Measurements from ENCODE around the gene NFIC.
"Not testable (repeated sequence)": the region's sequence is repeated elsewhere in the genome, so short reads cannot be mapped to it uniquely, and the experiment has no call there.

Gene NFIC

GRCh38 chr19:3346677-3347353, 19.6 kb upstream of the NFIC start:
- no peaks in the 10 kb centered on the region for H3K9me3 ChIP-seq (replicated peaks; ENCODE audit: insufficient read depth, low read length)
- no peaks in the 10 kb centered on the region for H3K4me1 ChIP-seq (ENCODE audit: low read length)
- no peaks in the 10 kb centered on the region for H3K36me3 ChIP-seq (replicated peaks; ENCODE audit: insufficient read depth, low read length)
- no peaks in the 10 kb centered on the region for H3K9me2 ChIP-seq (replicated peaks; ENCODE audit: insufficient read depth, low read length)
- TF ChIP-seq EZH2 (optimal IDR thresholded peaks at IDR 0.05; ENCODE audit: low read depth, low read length): no peak
- no peak for TF ChIP-seq CTCF (IDR thresholded peaks at IDR 0.05; ENCODE audit: low read length)
- TF ChIP-seq EZH2phosphoT487 (IDR thresholded peaks at IDR 0.05; ENCODE audit: low read length): no peak
- H3K4me2 ChIP-seq (ENCODE audit: low read depth, low read length): no peak overlapping the region
- H3K79me2 ChIP-seq (ENCODE audit: low read length): no peaks in the 10 kb centered on the region
- no peaks in the 10 kb centered on the region for H4K20me1 ChIP-seq (ENCODE audit: insufficient read depth, low read length)
- H3K9ac ChIP-seq (ENCODE audit: low read length): no peak overlapping the region
- no peak overlapping the region for H3K27ac ChIP-seq (ENCODE audit: low read length)
- no peak overlapping the region for H2AFZ ChIP-seq (ENCODE audit: low read length)
- DNase-seq: no peak
- no peaks in the 10 kb centered on the region for H3F3A ChIP-seq (ENCODE audit: insufficient read depth, low read length)
- H3K27me3 ChIP-seq (replicated peaks; ENCODE audit: insufficient read depth, low read length): peaks cover 90% of the 10 kb centered on the region
- H3K4me3 ChIP-seq (ENCODE audit: low read length): no peak overlapping the region

DNA sequence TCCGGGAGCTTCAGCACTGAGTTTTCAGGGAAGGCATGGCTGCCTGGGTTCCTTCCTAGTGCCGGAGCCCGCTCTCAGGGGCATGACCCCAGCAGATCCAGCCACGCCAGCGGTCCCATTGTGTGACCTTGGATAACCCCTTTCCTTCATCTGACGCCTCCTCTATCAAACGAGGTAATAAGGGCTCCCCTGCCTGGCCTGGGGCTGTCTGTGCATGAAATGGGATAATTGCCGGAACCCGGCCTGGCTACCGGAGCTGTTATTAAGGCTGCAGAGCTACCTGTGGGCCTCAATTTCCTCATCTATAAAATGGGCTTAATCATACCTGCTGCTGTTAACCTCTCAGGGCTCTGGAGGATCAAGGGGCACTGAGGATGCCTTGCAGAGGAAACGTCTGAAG, 18.3 kb upstream of the NFIC start:
- Histone ChIP-seq H3K27me3 (replicated peaks; ENCODE audit: insufficient read depth, low read length) (peaks cover 92% of the 10 kb centered on the region), H4K20me1 (ENCODE audit: insufficient read depth, low read length) (no peaks in the 10 kb centered on the region)

DNA sequence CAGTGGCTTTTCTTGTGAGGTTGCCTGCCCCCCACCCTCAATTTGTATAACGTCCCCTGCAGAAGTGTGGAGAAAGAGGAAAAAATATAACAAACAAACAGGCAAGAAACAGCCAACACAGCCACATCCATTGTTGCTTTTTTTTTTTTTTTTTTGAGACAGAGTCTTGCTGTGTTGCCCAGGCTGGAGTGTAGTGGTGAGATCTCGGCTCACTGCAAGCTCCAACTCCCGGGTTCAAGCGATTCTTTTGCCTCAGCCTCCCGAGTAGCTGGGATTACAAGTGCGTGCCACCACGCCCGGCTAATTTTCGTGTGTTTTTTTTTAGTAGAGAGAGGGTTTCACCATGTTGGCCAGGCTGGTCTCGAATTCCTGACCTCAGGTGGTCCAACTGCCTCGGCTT, 17.9 kb upstream of the NFIC start:
- not testable (repeated sequence) for H3K4me1 ChIP-seq (ENCODE audit: low read length); H3K4me2 ChIP-seq (ENCODE audit: low read depth, low read length); H3K9me3 ChIP-seq (replicated peaks; ENCODE audit: insufficient read depth, low read length); H3K27ac ChIP-seq (ENCODE audit: low read length); H2AFZ ChIP-seq (ENCODE audit: low read length); DNase-seq; H3K36me3 ChIP-seq (replicated peaks; ENCODE audit: insufficient read depth, low read length); H3K9me2 ChIP-seq (replicated peaks; ENCODE audit: insufficient read depth, low read length); H4K20me1 ChIP-seq (ENCODE audit: insufficient read depth, low read length); H3K79me2 ChIP-seq (ENCODE audit: low read length); H3F3A ChIP-seq (ENCODE audit: insufficient read depth, low read length); H3K9ac ChIP-seq (ENCODE audit: low read length); H3K4me3 ChIP-seq (ENCODE audit: low read length)
- H3K27me3 ChIP-seq (replicated peaks; ENCODE audit: insufficient read depth, low read length): peaks cover 94% of the 10 kb centered on the region

More for the DNA sequence above, 18.3 kb upstream of the NFIC start:
- no peaks in the 10 kb centered on the region for H3F3A ChIP-seq (ENCODE audit: insufficient read depth, low read length)
- no peak overlapping the region for H3K4me2 ChIP-seq (ENCODE audit: low read depth, low read length)
- no peak overlapping the region for H3K4me3 ChIP-seq (ENCODE audit: low read length)
- no peaks in the 10 kb centered on the region for H3K9me3 ChIP-seq (replicated peaks; ENCODE audit: insufficient read depth, low read length)
- TF ChIP-seq EZH2phosphoT487 (IDR thresholded peaks at IDR 0.05; ENCODE audit: low read length): no peak
- TF ChIP-seq EZH2 (optimal IDR thresholded peaks at IDR 0.05; ENCODE audit: low read depth, low read length): peak; percentile 87
- no peaks in the 10 kb centered on the region for H3K79me2 ChIP-seq (ENCODE audit: low read length)
- H2AFZ ChIP-seq (ENCODE audit: low read length): no peak overlapping the region
- no peaks in the 10 kb centered on the region for H3K36me3 ChIP-seq (replicated peaks; ENCODE audit: insufficient read depth, low read length)
- H3K9me2 ChIP-seq (replicated peaks; ENCODE audit: insufficient read depth, low read length): no peaks in the 10 kb centered on the region
- DNase-seq: no peak
- H3K4me1 ChIP-seq (ENCODE audit: low read length): no peaks in the 10 kb centered on the region
- H3K27ac ChIP-seq (ENCODE audit: low read length): no peak overlapping the region
- H3K9ac ChIP-seq (ENCODE audit: low read length): no peak overlapping the region

- H4K20me1 ChIP-seq (ENCODE audit: insufficient read depth, low read length): no peaks in the 10 kb centered on the region
- no peak for DNase-seq
Observed at GRCh38 chr19:3350014-3350663, 16.2 kb upstream of the NFIC start.

More at GRCh38 chr19:3350014-3350663, 16.2 kb upstream of the NFIC start:
- Histone ChIP-seq H3F3A (ENCODE audit: insufficient read depth, low read length) (no peaks in the 10 kb centered on the region), H3K4me2 (ENCODE audit: low read depth, low read length) (no peak overlapping the region), H3K9ac (ENCODE audit: low read length) (no peak overlapping the region), H3K9me2 (replicated peaks; ENCODE audit: insufficient read depth, low read length) (no peaks in the 10 kb centered on the region), H3K27ac (ENCODE audit: low read length) (no peak overlapping the region), H3K27me3 (replicated peaks; ENCODE audit: insufficient read depth, low read length) (peaks cover 93% of the 10 kb centered on the region), H3K4me1 (ENCODE audit: low read length) (no peaks in the 10 kb centered on the region), H3K9me3 (replicated peaks; ENCODE audit: insufficient read depth, low read length) (no peaks in the 10 kb centered on the region), H2AFZ (ENCODE audit: low read length) (no peak overlapping the region), H3K4me3 (ENCODE audit: low read length) (no peak overlapping the region), H3K36me3 (replicated peaks; ENCODE audit: insufficient read depth, low read length) (no peaks in the 10 kb centered on the region), H3K79me2 (ENCODE audit: low read length) (no peaks in the 10 kb centered on the region)
- no peak for TF ChIP-seq EZH2 (optimal IDR thresholded peaks at IDR 0.05; ENCODE audit: low read depth, low read length)
- TF ChIP-seq CTCF (IDR thresholded peaks at IDR 0.05; ENCODE audit: low read length): no peak
- no peak for TF ChIP-seq EZH2phosphoT487 (IDR thresholded peaks at IDR 0.05; ENCODE audit: low read length)

All from MM.1S (cell line).